Stomach (tissue), 4 donors: ENCODE measurements around the gene CCDC3.

Experiments
- CTCF ChIP-seq, 7 experiments: fragments of 450-650 bp in 4 of 7; fragments of 200-600 bp in 3 of 7; sonication (generic) in 3 of 7; IDR thresholded peaks; one replicate each; pipeline ENCODE4 v1.5.1; 2016 to 2019; ENCODE audit warnings: antibody characterized with exemption in 7 of 7, control low read depth in 2 of 7, mild to moderate bottlenecking in 1 of 7
- EP300 ChIP-seq: sonication (generic); formaldehyde crosslinking; IDR thresholded peaks from one replicate; pipeline ENCODE4 v1.6.1; 2017; ENCODE audit warnings: antibody characterized with exemption
- POLR2A ChIP-seq, 4 donors: fragments of 450-650 bp; IDR thresholded peaks; one replicate each; pipeline ENCODE4 v1.6.1; 2016; ENCODE audit warnings: antibody characterized with exemption in 4 of 4, control low read depth in 2 of 4, mild to moderate bottlenecking in 1 of 4, moderate library complexity in 1 of 4
- POLR2AphosphoS5 ChIP-seq, 3 donors: sonication (generic); formaldehyde crosslinking; IDR thresholded peaks; one replicate each; pipeline ENCODE4 v1.6.1; 2016; ENCODE audit warnings: antibody characterized with exemption in 3 of 3

- TF ChIP-seq POLR2A (IDR thresholded peaks at IDR 0.05) (no peak), CTCF (IDR thresholded peaks at IDR 0.05) (no peak), POLR2AphosphoS5 (IDR thresholded peaks at IDR 0.05) (no peak), EP300 (no peak)
Observed at GRCh38 chr10:13046851-13047528, 45.5 kb upstream of the CCDC3 start.
